ENCODE data around the gene COX4I1.

Gene COX4I1

GRCh38 chr16:85843471-85844168 lies 44.1 kb downstream of the COX4I1 start:
- DNase-seq: no peak

- no peak for DNase-seq
Measured at GRCh38 chr16:85844169-85844481, 44.6 kb downstream of the COX4I1 start.

DNA sequence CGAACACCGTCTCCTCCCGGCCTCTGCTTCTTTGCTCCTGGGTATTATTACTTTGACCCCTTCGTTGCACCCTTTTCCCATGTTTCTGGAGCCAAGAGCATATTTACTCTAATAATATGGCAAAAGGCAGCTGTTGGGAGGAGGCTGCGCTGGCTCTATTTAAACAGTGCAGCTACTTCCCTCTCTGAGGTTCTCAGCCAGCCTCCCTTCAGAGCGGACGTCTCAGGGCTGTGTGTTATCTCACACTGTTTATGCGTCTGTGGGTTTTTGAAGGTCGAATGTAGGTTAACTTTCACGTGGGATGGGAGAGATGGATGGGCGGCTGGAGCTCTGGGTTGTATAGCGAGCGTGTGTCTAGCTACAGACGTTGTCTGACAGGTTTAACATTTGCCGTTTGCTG lies 45.3 kb downstream of the COX4I1 start:
- DNase-seq: no peak

DNA sequence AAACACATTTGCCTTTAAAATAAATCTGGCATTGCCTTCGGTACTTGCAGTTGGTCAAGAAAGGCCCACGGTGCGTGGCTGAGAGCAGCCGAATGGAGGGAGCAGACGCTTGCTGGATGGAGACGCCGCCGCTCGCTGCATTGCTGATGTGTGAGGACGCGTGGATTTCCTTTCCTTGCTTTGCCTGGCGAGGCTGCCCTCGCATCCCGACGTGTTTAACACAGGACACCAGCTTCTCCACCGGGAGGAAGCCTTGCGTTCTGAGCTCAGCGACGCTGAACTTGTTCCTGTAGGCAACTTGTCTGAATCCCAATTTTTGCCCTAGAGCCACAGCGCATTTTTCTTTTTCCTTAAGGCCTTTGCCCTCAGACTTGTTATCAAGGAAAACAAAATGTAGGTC lies 45.8 kb downstream of the COX4I1 start:
- no peak for DNase-seq

DNA sequence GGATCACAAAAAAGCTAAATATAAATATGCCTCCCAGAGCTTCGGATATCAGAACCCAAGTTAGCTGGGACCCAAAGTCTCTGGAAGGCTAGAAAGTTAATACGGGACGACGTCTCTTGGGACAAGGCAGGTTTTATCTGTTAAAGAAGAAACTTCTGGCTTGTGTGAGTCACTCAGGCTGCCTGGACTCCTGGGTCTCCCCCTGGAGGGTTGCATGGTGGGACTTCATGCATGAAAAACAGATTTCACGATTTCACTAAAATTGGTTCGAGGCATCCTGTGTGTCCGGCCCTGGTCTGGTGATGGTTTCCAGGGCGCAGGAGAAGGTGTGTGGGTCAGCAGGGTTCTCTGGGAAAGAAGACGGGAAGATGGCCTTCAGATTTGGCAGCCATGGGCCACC lies 47.0 kb downstream of the COX4I1 start:
- no peak for DNase-seq

- DNase-seq: no peak
Measured at GRCh38 chr16:85847036-85847435, 47.5 kb downstream of the COX4I1 start.

GRCh38 chr16:85847681-85848601 lies 48.4 kb downstream of the COX4I1 start:
- no peak for DNase-seq

GRCh38 chr16:85848986-85849385 lies 49.5 kb downstream of the COX4I1 start:
- DNase-seq: no peak

GRCh38 chr16:85849388-85849787 lies 49.9 kb downstream of the COX4I1 start:
- no peak for DNase-seq

DNA sequence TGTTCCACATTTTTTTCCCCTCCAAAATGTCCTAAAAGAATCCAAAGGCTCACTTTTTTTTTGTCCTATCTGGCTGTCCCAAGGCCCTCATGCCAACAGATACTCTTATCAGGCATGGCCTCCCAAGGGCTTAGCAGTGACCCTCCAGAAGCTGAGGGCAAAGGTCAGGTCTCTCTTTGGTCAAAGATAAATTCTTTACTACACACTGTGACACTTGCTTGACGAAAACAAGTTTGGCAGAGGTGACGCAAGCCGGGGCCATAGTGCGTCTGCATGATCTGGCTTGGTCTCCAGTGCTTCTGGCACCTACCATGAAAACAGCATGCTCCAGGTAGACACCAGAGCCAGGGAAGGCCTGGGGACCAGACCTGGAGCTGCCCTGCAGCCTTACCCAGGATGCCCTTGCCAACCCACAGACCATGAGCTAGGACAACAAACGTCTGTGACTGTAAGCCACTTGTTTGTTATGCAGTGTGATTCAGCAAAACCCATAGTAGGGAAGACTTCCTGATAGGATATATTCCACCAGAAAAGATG lies 50.9 kb downstream of the COX4I1 start:
- DNase-seq: no peak

GRCh38 chr16:85851034-85851785 lies 51.7 kb downstream of the COX4I1 start:
- no peak for DNase-seq

DNA sequence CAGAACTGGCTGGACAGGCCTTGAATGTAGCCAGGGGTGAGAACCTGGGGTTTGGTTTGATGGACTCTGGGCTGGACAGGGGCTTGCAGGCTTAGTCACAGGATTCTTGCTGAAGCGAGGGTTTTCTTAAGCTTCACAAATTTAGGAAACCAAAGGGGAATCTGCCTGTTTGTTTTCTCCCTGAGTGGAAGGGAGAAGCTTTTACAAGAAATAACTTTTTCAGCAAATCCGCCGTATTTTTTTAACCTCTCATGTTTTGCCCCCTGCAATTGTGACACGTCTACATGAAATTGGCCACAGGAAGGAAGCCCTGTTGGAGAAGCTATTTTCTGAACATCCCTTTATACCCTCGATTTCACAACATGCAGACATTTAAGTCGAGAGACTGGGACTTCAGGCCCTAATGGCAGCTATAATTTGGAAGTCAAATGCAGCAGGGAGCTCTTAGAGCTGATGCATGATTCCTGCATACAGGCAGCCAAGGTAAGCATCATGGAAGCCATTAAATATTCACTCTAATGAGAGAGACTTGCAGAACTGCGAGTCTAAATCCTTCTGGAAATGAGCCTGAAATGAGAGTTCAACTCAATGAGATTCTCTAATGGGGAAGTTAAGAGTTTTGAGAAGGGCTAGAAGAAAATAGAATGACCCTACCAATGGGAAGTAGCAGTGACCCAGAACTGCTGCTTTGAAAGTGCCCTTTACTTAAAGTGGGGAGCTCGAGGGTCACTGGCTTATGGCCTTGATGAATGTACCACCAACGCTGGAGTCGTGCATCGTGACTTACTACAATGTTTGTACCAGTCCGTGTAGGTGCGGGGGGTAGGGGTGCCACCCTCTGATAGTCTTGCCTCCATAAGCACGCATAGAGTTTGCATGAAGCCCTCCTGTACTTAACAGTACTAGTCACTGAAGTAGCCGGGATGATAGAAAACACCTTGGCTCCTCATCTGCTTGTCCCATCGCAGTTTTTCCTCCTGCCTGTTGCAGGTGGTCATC lies 54.4 kb downstream of the COX4I1 start:
- DNase-seq: peak in 1 of 2 donors; percentile 32

DNA sequence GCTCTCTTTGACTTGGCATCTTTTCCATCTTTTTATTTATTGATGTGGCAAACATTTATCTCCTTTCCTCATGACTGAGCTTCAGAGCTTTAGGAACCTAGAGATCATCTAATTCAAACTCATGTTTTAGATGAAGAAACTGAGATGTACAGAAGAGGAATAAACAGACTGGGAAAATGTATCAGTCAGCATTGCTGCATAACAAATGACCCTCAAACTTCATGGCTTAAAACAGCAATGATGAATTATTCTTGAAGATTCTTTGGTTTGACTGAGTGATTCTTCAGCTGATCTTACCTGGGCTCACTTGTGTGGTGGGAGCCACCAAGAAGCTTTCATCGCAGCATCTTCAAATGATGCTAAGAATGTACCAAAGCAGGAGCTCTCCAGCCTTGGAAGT lies 55.4 kb downstream of the COX4I1 start:
- DNase-seq: no peak

DNA sequence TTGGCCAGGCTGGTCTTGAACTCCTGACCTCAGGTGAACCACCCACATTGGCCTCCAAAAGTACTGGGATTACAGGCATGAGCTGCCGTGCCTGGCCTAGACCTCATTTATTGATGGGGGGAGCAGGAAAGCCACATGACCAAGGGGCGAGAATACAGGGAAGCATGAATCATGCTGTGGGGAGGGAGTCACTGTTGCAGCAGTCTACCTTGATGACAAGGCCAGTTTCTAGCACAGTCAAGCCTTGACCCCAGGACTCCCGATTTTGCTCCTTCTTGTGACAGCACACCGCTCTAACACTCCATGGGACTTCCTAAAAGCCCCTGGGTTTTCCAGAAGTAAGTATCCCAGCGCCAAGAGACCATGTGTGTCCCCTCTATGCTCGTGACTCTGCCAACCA lies 56.6 kb downstream of the COX4I1 start:
- DNase-seq: no peak

- DNase-seq: no peak
Measured at GRCh38 chr16:85856585-85856984, 57.1 kb downstream of the COX4I1 start.

Measured in hippocampal formation (tissue), 2 donors.